Skin of body (tissue), 2 donors: Measurements from ENCODE around the gene HOOK2. TPM values are rescaled to one million over a fixed set of nuclear protein-coding genes. Genes with fewer than 3 reads are reported as not detected.
A peak's percentile ranks its signal among the peaks of the same experiment; 100 is the strongest.
"Not testable (repeated sequence)": the region's sequence is repeated elsewhere in the genome, so short reads cannot be mapped to it uniquely, and the experiment has no call there.

Experiments
- DNase-seq: peaks from one replicate; lab custom pipeline; 2025; lab: John Stamatoyannopoulos, UW
- total RNA-seq: library from RNA; depleted of rRNA; stranded (reverse); fragments of >200 nt; gene quantifications from one replicate; pipeline ENCODE4 v1.2.3, GENCODE V29; 2014

HOOK2 gene
- total RNA-seq: 31.8 TPM

DNA sequence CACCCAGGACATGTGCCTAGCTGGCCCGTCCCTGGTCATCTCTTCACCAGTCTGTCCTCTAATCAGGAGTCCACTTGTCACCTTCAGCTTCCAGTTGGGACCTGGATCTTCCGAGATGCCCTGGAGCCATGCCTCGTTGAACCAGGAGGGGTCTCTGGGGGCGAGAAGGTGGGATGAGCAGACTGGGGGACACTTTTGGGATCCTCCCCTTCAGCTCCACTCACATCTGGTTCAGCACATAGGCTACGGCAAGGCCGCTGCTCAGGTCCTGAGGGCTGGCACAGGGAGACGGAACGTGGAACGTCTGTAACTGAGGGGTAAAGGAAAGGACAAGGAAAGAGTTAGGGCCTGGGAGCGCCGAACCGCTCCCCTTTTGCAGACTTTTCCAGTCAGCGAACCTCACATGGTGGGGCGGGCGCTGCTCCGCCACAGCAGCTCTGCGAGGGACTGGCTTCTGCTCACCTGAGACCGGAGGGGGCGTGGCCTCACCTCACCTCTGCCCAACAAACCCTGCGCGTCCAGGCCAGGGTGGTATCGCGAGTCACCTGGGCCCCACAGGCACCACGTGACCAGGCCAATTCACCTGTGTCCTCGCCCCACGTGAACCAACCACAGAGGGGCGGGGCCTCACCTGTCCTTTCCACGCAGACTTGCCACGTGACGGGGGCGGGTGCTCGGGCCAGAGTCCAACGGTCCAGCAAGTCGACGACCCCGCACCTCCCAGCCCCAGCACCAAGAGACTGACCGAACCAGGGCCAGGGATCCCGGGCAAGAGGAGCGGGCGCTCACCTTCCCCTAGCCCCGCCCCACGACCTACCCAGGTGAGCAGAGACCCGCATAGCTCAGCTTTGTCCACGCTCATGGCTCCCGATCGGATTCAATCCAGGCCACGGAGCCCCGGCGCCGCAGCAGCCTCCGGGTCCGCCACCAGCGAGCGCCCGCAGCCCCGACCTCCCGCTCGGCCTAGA, at the start of gene HOOK2:
Gene HOOK2 (minus strand): TSS at position 965 of the 968 bp plus-strand sequence. CDS start 103 bp downstream, at position 862.
- no peak for DNase-seq

- DNase-seq: no peak
Measured at GRCh38 chr19:12821761-12822160, 46.4 kb upstream of the HOOK2 start.

GRCh38 chr19:12817810-12818209, 42.5 kb upstream of the HOOK2 start:
- not testable (repeated sequence) for DNase-seq

- DNase-seq: not testable (repeated sequence)
Measured at GRCh38 chr19:12817188-12817587, 41.8 kb upstream of the HOOK2 start.

GRCh38 chr19:12815088-12815487, 39.7 kb upstream of the HOOK2 start:
- DNase-seq: no peak

GRCh38 chr19:12806242-12807081, 31.1 kb upstream of the HOOK2 start, which contains the start of gene RNASEH2A:
Gene RNASEH2A, plus strand, starts transcription at chr19:12806584. Its CDS starts 90 bp downstream, at chr19:12806674.
- peak; percentile 88 for DNase-seq

- no peak for DNase-seq
Measured at GRCh38 chr19:12804051-12804450, 28.7 kb upstream of the HOOK2 start.

- no peak for DNase-seq
Measured at GRCh38 chr19:12802267-12803106, 27.1 kb upstream of the HOOK2 start.

DNA sequence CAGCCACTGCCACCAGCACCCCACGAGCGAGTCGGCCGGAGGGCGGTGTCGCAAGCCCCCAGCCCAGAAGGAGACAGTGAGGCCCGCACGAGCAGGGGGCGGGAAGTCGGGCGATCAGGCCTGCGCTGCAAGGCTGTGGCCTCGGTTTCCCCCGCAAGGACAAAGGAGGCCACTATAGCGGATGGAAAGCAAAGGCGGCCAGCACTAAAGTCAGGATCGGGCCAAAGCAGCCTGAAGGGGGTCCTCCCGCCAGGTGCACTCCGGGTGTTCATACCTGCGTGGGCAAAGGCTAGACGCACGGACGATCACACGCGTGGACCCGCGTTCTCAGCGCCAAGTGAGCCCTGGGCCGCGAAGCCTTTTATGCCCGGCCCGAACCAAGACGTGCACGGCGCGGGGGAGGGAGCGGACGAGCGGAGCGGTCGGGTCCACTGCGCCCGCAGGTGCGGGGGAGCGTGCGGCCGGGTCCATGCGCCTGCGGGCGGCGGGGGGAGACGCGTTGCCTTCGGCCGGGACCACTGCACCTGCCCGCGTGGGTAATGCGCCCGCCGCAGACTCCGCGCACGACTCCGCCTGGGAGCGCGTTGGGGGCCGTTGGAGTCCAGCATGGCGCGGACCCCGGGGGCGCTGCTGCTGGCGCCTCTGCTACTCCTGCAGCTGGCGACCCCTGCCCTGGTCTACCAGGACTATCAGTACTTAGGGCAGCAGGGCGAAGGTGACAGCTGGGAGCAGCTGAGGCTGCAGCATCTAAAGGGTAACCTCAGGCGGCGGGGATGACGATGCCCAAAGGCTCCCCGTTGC, 26.3 kb upstream of the HOOK2 start, which contains the start of the genes PRDX2 and THSD8:
Gene PRDX2 (minus strand): TSS at position 335 of the 801 bp plus-strand sequence. CDS start 539 bp downstream, outside the sequence.
Gene THSD8 (plus strand): TSS at position 604 of the 801 bp plus-strand sequence. CDS start 3 bp downstream, at position 607.
- DNase-seq: no peak

DNA sequence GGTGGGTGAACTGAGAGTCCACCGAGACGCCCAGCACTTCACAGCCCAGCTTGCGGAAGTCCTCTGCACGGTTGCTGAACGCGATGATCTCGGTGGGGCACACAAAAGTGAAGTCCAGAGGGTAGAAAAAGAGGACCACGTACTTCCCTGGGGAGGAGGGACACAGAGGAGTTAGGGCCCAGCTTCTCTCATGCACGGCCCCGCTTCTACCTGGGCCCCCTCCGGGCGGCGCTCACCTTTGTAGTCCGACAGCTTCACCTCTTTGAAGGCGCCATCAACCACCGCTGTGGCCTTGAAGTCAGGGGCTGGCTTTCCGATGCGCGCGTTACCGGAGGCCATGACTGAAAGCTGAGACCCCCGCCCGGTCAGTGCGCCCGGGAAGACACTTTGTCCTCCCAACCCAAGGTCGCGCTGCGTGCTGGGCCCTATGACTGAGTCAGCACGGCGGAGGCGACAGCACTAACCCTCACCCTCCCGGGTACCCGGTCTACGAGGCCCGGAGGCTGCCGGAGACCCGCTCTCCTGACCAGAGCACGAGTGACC, 25.6 kb upstream of the HOOK2 start:
- DNase-seq: no peak

DNA sequence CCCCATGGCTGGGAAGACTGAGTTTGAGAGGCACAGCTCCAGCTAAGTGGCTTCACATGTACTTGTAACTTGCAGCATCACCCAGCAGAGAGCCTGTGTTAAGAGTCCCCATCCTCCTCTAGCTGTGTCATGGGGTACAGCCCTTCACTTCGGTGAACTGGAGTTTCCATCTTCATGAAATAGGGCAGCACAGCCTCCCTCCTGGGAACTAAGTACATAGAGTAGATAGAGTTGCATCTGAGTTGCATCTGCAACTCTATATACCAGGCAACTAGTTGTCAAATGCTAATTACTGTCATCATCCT, 25.1 kb upstream of the HOOK2 start:
- no peak for DNase-seq

- DNase-seq: no peak
Measured at GRCh38 chr19:12799742-12800465, 24.6 kb upstream of the HOOK2 start.

GRCh38 chr19:12797607-12798006, 22.3 kb upstream of the HOOK2 start:
- not testable (repeated sequence) for DNase-seq

GRCh38 chr19:12797141-12797587, 21.8 kb upstream of the HOOK2 start:
- DNase-seq: no peak

GRCh38 chr19:12796146-12797071, 21.1 kb upstream of the HOOK2 start:
- DNase-seq: peak; percentile 83

- DNase-seq: no peak
Measured at GRCh38 chr19:12794971-12795381, 19.6 kb upstream of the HOOK2 start.

- no peak for DNase-seq
Measured at GRCh38 chr19:12794196-12794941, 19.0 kb upstream of the HOOK2 start.
